Aorta (tissue), 5 donors: ENCODE data around the gene INCA1. TPM values are rescaled to one million over a fixed set of nuclear protein-coding genes. Genes with fewer than 3 reads are reported as not detected.

Experiments
- ATAC-seq: fragments of 200-7000 bp; cut with Tn5 transposase; one replicate; pipeline ENCODE4 v1.9.1; 2022; ENCODE audit warnings: moderate library complexity; ENCODE audit not compliant: low FRiP score
- DNase-seq, 2 donors: peaks; one replicate each; pipeline ENCODE4 v3.0.0-alpha.2; 2020
- H3K27ac ChIP-seq, 2 donors: one replicate each; pipeline ENCODE4 v1.5.1; 2013; ENCODE audit warnings: low read length in 2 of 2, mild to moderate bottlenecking in 2 of 2, moderate library complexity in 2 of 2, control low read depth in 1 of 2, inconsistent platforms in 1 of 2, low read depth in 1 of 2
- H3K27me3 ChIP-seq, 2 donors: one replicate each; pipeline ENCODE4 v1.6.1; 2013; ENCODE audit warnings: control low read depth in 1 of 2, low read length in 1 of 2, mild to moderate bottlenecking in 1 of 2, moderate library complexity in 1 of 2; ENCODE audit not compliant: insufficient read depth in 2 of 2, control insufficient read depth in 1 of 2
- H3K36me3 ChIP-seq, 2 donors: one replicate each; pipeline ENCODE4 v1.6.1; 2013; ENCODE audit warnings: control low read depth in 1 of 2, low read length in 1 of 2, mild to moderate bottlenecking in 1 of 2; ENCODE audit not compliant: insufficient read depth in 2 of 2, control insufficient read depth in 1 of 2
- H3K4me1 ChIP-seq, 2 donors: one replicate each; pipeline ENCODE4 v1.6.1; 2013; ENCODE audit warnings: low read length in 2 of 2, control low read depth in 1 of 2, mild to moderate bottlenecking in 1 of 2, moderate library complexity in 1 of 2; ENCODE audit not compliant: insufficient read depth in 2 of 2, control insufficient read depth in 1 of 2
- H3K4me3 ChIP-seq, 2 donors: one replicate each; pipeline ENCODE4 v1.5.1; 2013; ENCODE audit warnings: low read length in 2 of 2, control low read depth in 1 of 2, mild to moderate bottlenecking in 1 of 2
- H3K9me3 ChIP-seq: one replicate; pipeline ENCODE4 v1.6.1; 2013; ENCODE audit warnings: mild to moderate bottlenecking, low read length; ENCODE audit not compliant: control insufficient read depth
- WGBS, 2 donors: extraction: QIAGEN DNeasy Blood & Tissue Kit; methylation state at CpG; one replicate each; pipeline ENCODE4 v1.1.7; 2013; 5-methylcytosine and 5-hydroxymethylcytosine counted together
- intact Hi-C, 2 donors: fragments of 100-400 bp; cut with DNase I; formaldehyde crosslinking; loops; one replicate each; pipeline versions ENCODE4 v1.14.2 to v1.15.0; 2022
- polyA plus RNA-seq, 2 donors: library from polyadenylated mRNA; stranded (reverse); fragments of 200-250 nt; gene quantifications; one replicate each; pipeline ENCODE4 v1.2.3, GENCODE V29; 2013
- total RNA-seq, 2 donors: library from RNA; stranded (reverse); fragmentation: NEBNext Ultra II Directional; extraction: Animal tissue kit (Norgen Biotek cat#: 25700); gene quantifications; one replicate each; pipeline ENCODE4 v1.2.1, GENCODE V29; 2021
- donor health status: healthy with polysubstance abuse.
- donor health status: Bipolar disorder and iron deficiency.
- donor health status: DM: no; HTN: no; CAD: no.
- donor health status: DM: no; HTN: no; CAD: no.
- donor health status: DM: yes; HTN: yes; CAD: no.

Gene INCA1
- total and polyA plus RNA-seq, 4 donors: 1.2 to 4.9 (median 1.6) TPM

DNA sequence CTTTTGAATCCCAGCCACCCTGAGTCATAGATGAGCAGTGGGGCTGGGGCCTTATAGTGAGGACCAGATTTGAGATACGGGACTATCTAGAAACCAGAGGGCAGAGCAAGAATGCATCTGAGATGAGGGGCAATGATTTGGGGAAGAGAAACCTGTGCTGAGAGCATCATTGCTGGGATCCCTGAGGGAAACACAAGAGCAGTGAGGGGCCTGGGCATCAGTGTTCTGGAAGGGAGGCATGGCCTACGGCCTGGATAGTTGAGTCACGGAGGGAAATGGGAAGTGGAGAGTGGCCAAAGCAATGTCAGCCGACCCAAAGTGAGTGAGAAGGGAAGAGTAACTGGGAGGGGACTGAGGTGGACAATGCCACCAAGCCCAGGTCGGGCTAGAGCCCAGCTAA lies 15.0 kb downstream of the INCA1 start:
- no peak overlapping the region for H3K27ac ChIP-seq
- peaks cover 0 to 4% of the 10 kb centered on the region in 2 donors for H3K36me3 ChIP-seq
- no peaks in the 10 kb centered on the region for H3K27me3 ChIP-seq
- DNase-seq (no peak), ATAC-seq (no peak)
- WGBS, 2 donors: 55 to 65% methylated on average over 5 of the region's 5 CpGs
- intact Hi-C loops: loop anchor here (5.0 to 10.0 kb wide), 2 partner anchors 78 to 80 kb away; partner anchors contain the start of gene CHRNE (in 2 of the 2)
- H3K4me1 ChIP-seq: peaks cover 0 to 3% of the 10 kb centered on the region in 2 donors
- no peak overlapping the region for H3K4me3 ChIP-seq
- no peaks in the 10 kb centered on the region for H3K9me3 ChIP-seq

DNA sequence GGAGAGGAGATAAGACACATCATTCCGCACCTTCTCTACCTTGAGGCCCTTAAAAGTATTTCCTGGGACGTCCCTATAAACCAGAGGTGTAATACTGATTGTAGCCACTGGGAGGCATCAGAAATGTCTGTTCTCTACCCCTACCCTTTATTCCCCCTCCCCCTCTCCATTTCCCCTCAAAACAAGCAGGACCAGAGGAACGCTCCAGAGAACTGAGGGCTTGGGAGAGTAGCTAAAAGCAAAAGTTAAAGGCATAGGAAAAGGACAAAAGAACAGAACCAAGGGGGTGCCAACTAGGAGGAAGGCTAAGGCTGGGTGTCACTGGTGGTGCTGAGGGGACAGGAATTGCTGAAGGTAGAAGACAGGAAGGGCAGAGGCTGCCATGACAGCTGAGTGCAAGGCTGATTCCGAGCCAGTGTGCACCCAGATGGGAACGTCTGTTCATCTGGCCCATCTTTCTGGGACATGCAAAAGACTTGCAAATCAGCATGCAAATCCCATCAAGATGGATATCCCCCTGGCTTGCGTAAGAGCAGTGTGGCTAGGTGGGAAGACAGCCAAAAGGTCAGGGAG lies 16.6 kb downstream of the INCA1 start:
- H3K27ac ChIP-seq: no peak overlapping the region
- H3K9me3 ChIP-seq: no peaks in the 10 kb centered on the region
- ATAC-seq (peak; percentile 71), DNase-seq (no peak)
- intact Hi-C loops: loop anchor here (2.0 to 10.0 kb wide), 3 partner anchors 76 to 82 kb away; partner anchors contain the start of gene CHRNE (in 2 of the 2)
- H3K4me1 ChIP-seq: no peaks in the 10 kb centered on the region
- no peak overlapping the region for H3K4me3 ChIP-seq
- no peaks in the 10 kb centered on the region for H3K27me3 ChIP-seq
- peaks cover 0 to 8% of the 10 kb centered on the region in 2 donors for H3K36me3 ChIP-seq
- 35 to 38% methylated on average over 6 of the region's 6 CpGs for WGBS, 2 donors

DNA sequence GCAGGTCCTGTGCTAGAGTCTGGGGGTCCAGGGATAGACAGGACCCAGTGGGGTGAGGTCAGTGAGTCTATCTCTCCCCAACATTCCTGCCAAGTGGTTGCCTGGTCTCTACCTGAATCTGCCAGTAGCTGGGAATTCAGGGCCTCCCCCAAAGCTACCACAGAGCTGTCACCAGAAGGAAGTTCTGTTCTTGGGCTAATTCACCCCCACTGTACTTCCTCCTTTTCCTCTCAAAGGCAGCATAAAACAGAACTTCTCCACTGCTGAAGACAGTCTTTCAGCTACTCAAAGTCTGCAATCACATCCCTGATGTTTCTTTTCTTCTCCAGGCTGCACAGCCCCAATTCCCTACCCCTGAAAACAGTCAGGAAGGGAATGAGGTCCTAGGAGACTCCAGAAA lies 18.6 kb downstream of the INCA1 start:
- Histone ChIP-seq H3K9me3 (no peaks in the 10 kb centered on the region), H3K36me3 (peaks cover 0 to 9% of the 10 kb centered on the region in 2 donors), H3K27ac (no peak overlapping the region), H3K4me1 (no peaks in the 10 kb centered on the region), H3K4me3 (no peak overlapping the region), H3K27me3 (no peaks in the 10 kb centered on the region)
- intact Hi-C loops: no loop called here
- ATAC-seq (no peak), DNase-seq (no peak)

DNA sequence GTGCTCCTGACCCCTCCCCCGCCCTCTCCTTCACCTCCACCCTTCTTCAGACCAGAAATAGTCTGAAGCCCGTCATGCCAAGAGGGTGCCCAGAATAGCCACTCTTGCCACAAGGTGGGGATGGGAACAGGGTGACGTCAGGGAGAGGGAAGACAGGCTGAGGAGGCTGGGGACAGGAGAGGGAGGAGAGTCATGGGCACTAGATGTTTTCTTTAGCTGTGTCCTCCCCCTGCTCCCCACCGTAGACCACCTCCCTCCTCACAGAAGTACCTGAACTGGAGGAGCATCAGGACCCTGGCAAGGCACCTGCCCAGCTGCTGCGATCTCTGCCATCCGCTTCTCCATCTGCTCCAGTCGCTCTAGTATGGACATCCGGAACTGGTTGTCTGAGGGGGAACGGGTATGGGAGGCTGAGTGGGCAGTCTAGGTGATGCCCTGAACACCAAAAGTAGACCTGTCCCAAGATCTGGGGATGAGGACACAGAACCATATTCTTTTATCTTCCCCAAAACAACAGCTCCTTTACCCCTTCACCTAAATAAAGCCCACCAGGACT lies 23.1 kb downstream of the INCA1 start:
- Histone ChIP-seq H3K27me3 (no peaks in the 10 kb centered on the region), H3K4me1 (no peaks in the 10 kb centered on the region), H3K27ac (peak overlapping the region in 1 of 2 donors; percentile 32), H3K9me3 (no peaks in the 10 kb centered on the region), H3K36me3 (peaks cover 0 to 15% of the 10 kb centered on the region in 2 donors), H3K4me3 (no peak overlapping the region)
- DNase-seq: no peak
- intact Hi-C loops: no loop called here
- 59 to 63% methylated on average over 9 of the region's 9 CpGs for WGBS, 2 donors
- ATAC-seq: no peak

DNA sequence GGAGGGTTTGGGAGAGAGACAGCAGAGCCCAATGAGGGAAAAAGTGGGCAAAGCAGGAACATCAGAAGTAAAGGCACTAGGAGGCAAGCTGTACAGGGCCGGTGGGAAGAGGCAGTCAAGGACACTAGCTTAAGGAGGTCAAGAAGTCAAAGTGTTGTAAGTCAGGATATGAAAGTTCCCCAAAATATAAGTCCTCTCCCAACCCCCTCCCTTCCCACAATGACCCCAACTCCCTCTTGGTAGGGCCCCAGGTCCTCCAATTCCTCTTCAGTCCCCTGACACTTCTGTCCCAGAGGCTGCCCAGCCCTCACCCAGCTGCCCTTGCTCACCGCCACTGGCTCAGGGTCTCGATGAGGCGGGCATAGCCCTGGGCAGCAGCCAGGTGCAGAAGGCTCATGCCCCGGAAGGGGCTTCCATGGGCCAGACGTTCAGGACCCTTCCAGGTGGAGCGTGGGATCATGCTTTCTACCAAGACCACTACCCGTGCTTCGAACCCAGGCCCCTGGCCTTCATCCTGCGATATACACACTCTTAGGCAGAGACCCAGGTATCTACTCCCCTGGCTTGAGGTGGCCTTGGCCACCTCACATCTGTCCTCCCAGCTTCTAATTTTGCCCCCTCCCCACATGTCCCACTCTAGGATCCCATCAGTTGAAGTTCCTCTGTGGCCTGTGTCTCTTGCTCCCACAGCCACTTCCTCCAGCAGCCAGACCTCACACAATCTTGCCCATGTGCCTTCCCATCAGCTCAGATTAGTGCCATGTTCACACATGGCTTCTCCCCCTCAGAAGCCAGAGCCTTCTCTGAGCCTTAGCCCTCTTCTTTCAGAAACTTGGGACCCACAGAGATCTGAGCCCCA lies 23.8 kb downstream of the INCA1 start:
- 84 to 91% methylated on average over 10 of the region's 10 CpGs for WGBS, 2 donors
- H3K36me3 ChIP-seq: peaks cover 0 to 15% of the 10 kb centered on the region in 2 donors
- intact Hi-C loops: no loop called here

DNA sequence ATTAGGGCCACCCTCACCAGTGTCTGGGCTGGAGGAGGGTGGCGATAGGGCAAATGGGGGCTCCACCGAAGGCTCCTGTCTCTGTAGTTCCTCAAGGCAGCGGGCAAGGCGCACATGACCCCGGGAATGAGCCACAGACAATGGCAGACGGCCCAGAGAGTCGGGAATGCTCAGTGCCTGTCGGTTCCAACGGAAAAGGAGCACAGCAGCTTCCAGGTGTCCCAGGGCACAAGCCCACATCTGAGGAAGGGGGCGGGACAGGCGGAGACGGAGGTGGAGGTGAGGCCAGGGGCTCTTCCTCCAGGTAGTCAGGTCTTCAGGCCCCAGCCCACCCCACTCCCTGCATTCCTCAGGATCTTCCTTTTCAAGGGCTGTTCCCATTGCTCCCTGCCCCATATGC lies 24.6 kb downstream of the INCA1 start:
- intact Hi-C loops: no loop called here
- no peaks in the 10 kb centered on the region for H3K4me1 ChIP-seq
- H3K9me3 ChIP-seq: no peaks in the 10 kb centered on the region
- DNase-seq: no peak
- 74 to 76% methylated on average over 12 of the region's 12 CpGs for WGBS, 2 donors
- H3K27me3 ChIP-seq: no peaks in the 10 kb centered on the region
- H3K36me3 ChIP-seq: peaks cover 0 to 15% of the 10 kb centered on the region in 2 donors
- H3K27ac ChIP-seq: no peak overlapping the region
- ATAC-seq: no peak
- H3K4me3 ChIP-seq: no peak overlapping the region

More for the DNA sequence above, 23.8 kb downstream of the INCA1 start:
- no peaks in the 10 kb centered on the region for H3K4me1 ChIP-seq
- H3K9me3 ChIP-seq: no peaks in the 10 kb centered on the region
- H3K4me3 ChIP-seq: no peak overlapping the region
- no peaks in the 10 kb centered on the region for H3K27me3 ChIP-seq
- ATAC-seq (no peak), DNase-seq (no peak)
- peak overlapping the region in 1 of 2 donors; percentile 8 for H3K27ac ChIP-seq

DNA sequence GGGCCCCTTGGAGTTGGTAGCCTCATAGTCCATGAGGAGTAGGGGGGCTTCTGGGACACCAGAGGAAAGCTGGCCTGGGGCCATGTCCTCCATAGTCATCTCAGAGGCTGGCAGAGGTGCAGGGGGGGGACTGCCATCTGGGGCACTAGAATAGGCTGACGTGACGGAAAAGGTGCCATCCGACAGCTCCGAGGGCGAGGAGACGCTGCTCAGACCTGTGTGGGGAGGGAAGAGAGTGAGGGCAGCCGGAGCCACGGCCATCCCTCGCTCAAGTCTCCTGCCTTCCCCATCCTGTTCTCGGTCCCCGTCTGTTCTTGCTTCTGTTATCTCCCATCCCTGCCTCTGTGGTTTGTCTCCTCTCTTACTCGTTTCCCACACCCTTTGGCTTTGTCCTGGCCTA lies 25.0 kb downstream of the INCA1 start:
- Histone ChIP-seq H3K4me3 (no peak overlapping the region), H3K27me3 (no peaks in the 10 kb centered on the region), H3K27ac (no peak overlapping the region), H3K4me1 (no peaks in the 10 kb centered on the region), H3K9me3 (no peaks in the 10 kb centered on the region), H3K36me3 (peaks cover 0 to 11% of the 10 kb centered on the region in 2 donors)
- no peak for DNase-seq
- no peak for ATAC-seq
- 81 to 90% methylated on average over 9 to 12 of the region's 12 CpGs for WGBS, 2 donors
- intact Hi-C loops: no loop called here

DNA sequence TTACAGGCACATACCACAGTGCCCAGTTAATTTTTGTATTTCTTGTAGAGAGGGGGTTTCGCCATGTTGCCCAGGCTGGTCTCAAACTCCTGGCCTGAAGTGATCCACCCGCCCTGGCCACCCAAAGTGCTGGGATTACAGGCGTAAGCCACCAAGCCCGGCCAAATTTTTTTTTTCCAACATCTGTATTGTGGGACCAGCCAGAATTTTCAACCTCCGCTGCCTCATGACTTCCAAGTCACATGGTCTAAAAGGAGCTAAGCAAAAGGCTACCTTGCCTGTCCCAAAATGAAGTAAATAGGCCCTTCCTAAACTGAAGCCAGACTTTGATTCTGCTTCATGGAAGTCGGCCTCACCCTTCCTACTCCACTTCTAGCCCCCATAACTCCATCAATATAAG lies 25.5 kb downstream of the INCA1 start:
- no peaks in the 10 kb centered on the region for H3K27me3 ChIP-seq
- intact Hi-C loops: no loop called here
- H3K27ac ChIP-seq: no peak overlapping the region
- H3K4me3 ChIP-seq: no peak overlapping the region
- ATAC-seq: no peak
- H3K9me3 ChIP-seq: no peaks in the 10 kb centered on the region
- no peaks in the 10 kb centered on the region for H3K4me1 ChIP-seq
- 85 to 88% methylated on average over 6 of the region's 6 CpGs for WGBS, 2 donors
- no peak for DNase-seq
- H3K36me3 ChIP-seq: peaks cover 0 to 7% of the 10 kb centered on the region in 2 donors
